Measurements from ENCODE around the gene DDO.

DNA sequence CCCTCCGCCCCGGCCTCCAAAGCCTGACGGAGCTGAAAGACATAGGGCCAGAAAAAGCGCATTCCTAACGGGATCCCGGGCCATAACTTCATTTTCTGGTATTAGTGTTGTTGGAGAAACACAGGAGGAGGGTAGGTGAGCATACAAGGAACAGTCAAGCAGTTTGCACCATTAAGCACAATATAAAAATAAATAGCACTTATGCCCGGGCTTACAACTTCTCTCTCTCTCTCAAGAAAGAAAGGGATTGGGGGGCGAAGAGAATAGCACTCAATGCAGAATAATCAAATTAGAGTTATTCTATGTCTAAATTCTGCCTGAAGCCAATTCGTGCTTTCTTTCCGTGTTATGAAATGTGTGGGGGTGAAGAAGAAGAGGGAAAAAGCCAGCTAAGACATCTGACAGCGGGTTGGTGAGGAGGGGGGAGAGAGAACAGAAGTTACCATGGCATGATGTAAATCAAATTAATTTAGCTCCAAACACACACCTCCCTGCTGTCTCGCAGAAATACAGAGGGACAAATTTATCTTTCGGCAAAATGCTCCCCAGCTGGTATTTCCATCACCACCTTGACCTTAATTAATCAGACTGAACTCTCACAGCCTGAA lies 56.7 kb downstream of the DDO start:
- TF ChIP-seq, protein P1, sequence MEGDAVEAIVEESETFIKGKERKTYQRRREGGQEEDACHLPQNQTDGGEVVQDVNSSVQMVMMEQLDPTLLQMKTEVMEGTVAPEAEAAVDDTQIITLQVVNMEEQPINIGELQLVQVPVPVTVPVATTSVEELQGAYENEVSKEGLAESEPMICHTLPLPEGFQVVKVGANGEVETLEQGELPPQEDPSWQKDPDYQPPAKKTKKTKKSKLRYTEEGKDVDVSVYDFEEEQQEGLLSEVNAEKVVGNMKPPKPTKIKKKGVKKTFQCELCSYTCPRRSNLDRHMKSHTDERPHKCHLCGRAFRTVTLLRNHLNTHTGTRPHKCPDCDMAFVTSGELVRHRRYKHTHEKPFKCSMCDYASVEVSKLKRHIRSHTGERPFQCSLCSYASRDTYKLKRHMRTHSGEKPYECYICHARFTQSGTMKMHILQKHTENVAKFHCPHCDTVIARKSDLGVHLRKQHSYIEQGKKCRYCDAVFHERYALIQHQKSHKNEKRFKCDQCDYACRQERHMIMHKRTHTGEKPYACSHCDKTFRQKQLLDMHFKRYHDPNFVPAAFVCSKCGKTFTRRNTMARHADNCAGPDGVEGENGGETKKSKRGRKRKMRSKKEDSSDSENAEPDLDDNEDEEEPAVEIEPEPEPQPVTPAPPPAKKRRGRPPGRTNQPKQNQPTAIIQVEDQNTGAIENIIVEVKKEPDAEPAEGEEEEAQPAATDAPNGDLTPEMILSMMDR (optimal IDR thresholded peaks at IDR 0.05 in 1 of 3, IDR thresholded peaks at IDR 0.05 in 1 of 3, conservative IDR thresholded peaks at IDR 0.05 in 1 of 3; ENCODE audit: extremely low read depth in 1 of 3, insufficient read depth in 2 of 3, low read length in 3 of 3) = no peak
- TF ChIP-seq EZH2 (IDR thresholded peaks at IDR 0.05; ENCODE audit: low read length) = peak; percentile 88
